Stimulated activated naive CD8-positive, alpha-beta T cell treated with anti-CD3 and anti-CD28 coated beads, Interleukin-15, Interleukin-2, amounts not matched to agents 100 ng/mL and 50 ng/mL, for 24 hours (primary cell): ENCODE data around the gene SH3PXD2A.

ENCODE experiments used
- H3K27ac Mint-ChIP-seq: one replicate; pipeline ENCODE4 v1.8.0; 2021; ENCODE audit warnings: mild to moderate bottlenecking, mixed read lengths
- H3K27me3 Mint-ChIP-seq: one replicate; pipeline ENCODE4 v1.8.0; 2021; ENCODE audit warnings: mixed read lengths
- H3K36me3 Mint-ChIP-seq: one replicate; pipeline ENCODE4 v1.8.0; 2021; ENCODE audit warnings: low read depth, mixed read lengths
- H3K4me1 Mint-ChIP-seq: one replicate; pipeline ENCODE4 v1.8.0; 2021; ENCODE audit warnings: low read depth, mixed read lengths
- H3K4me3 Mint-ChIP-seq: one replicate; pipeline ENCODE4 v1.8.0; 2021; ENCODE audit warnings: mild to moderate bottlenecking, mixed read lengths
- H3K9me3 Mint-ChIP-seq: one replicate; pipeline ENCODE4 v1.8.0; 2021; ENCODE audit warnings: mixed read lengths

The SH3PXD2A gene

GRCh38 chr10:103884681-103885139 lies 29.3 kb upstream of the SH3PXD2A start:
- Mint-ChIP-seq H3K27me3 (no peaks in the 10 kb centered on the region), H3K36me3 (peaks cover 42% of the 10 kb centered on the region), H3K4me1 (peaks cover 18% of the 10 kb centered on the region), H3K9me3 (no peaks in the 10 kb centered on the region), H3K4me3 (no peak overlapping the region), H3K27ac (no peak overlapping the region)

- H3K4me1 Mint-ChIP-seq = peaks cover 7% of the 10 kb centered on the region
- H3K4me3 Mint-ChIP-seq = no peak overlapping the region
- peaks cover 46% of the 10 kb centered on the region for H3K36me3 Mint-ChIP-seq
- H3K27me3 Mint-ChIP-seq = no peaks in the 10 kb centered on the region
- no peaks in the 10 kb centered on the region for H3K9me3 Mint-ChIP-seq
- H3K27ac Mint-ChIP-seq = peak overlapping the region; percentile 15
Measured at GRCh38 chr10:103882285-103883007, 27.1 kb upstream of the SH3PXD2A start.

- Mint-ChIP-seq H3K9me3 (no peaks in the 10 kb centered on the region), H3K27me3 (no peaks in the 10 kb centered on the region), H3K27ac (no peak overlapping the region), H3K36me3 (peaks cover 46% of the 10 kb centered on the region), H3K4me3 (no peak overlapping the region), H3K4me1 (peaks cover 7% of the 10 kb centered on the region)
Measured at GRCh38 chr10:103881416-103882284, 26.3 kb upstream of the SH3PXD2A start.

GRCh38 chr10:103879831-103880230 lies 24.5 kb upstream of the SH3PXD2A start:
- peak overlapping the region; percentile 6 for H3K27ac Mint-ChIP-seq
- H3K4me1 Mint-ChIP-seq = peaks cover 7% of the 10 kb centered on the region
- no peaks in the 10 kb centered on the region for H3K27me3 Mint-ChIP-seq
- no peaks in the 10 kb centered on the region for H3K9me3 Mint-ChIP-seq
- no peak overlapping the region for H3K4me3 Mint-ChIP-seq
- H3K36me3 Mint-ChIP-seq = peaks cover 45% of the 10 kb centered on the region

- Mint-ChIP-seq H3K4me3 (no peak overlapping the region), H3K27ac (peak overlapping the region; percentile 34), H3K27me3 (no peaks in the 10 kb centered on the region), H3K9me3 (no peaks in the 10 kb centered on the region), H3K4me1 (peaks cover 7% of the 10 kb centered on the region), H3K36me3 (peaks cover 40% of the 10 kb centered on the region)
Measured at GRCh38 chr10:103879409-103879808, 24.0 kb upstream of the SH3PXD2A start.

GRCh38 chr10:103877861-103878260 lies 22.5 kb upstream of the SH3PXD2A start:
- H3K27ac Mint-ChIP-seq = no peak overlapping the region
- peaks cover 7% of the 10 kb centered on the region for H3K4me1 Mint-ChIP-seq
- no peak overlapping the region for H3K4me3 Mint-ChIP-seq
- H3K9me3 Mint-ChIP-seq = no peaks in the 10 kb centered on the region
- no peaks in the 10 kb centered on the region for H3K27me3 Mint-ChIP-seq
- peaks cover 35% of the 10 kb centered on the region for H3K36me3 Mint-ChIP-seq

- H3K4me1 Mint-ChIP-seq = peaks cover 7% of the 10 kb centered on the region
- H3K27me3 Mint-ChIP-seq = no peaks in the 10 kb centered on the region
- no peak overlapping the region for H3K4me3 Mint-ChIP-seq
- H3K27ac Mint-ChIP-seq = no peak overlapping the region
- H3K9me3 Mint-ChIP-seq = no peaks in the 10 kb centered on the region
- H3K36me3 Mint-ChIP-seq = peaks cover 24% of the 10 kb centered on the region
Measured at GRCh38 chr10:103876155-103876554, 20.8 kb upstream of the SH3PXD2A start.

GRCh38 chr10:103874730-103875129 lies 19.4 kb upstream of the SH3PXD2A start:
- Mint-ChIP-seq H3K4me1 (peaks cover 7% of the 10 kb centered on the region), H3K36me3 (peaks cover 15% of the 10 kb centered on the region), H3K27ac (no peak overlapping the region)

GRCh38 chr10:103872137-103872931 lies 17.0 kb upstream of the SH3PXD2A start:
- Mint-ChIP-seq H3K36me3 (no peaks in the 10 kb centered on the region), H3K27ac (no peak overlapping the region), H3K4me3 (no peak overlapping the region), H3K9me3 (no peaks in the 10 kb centered on the region), H3K27me3 (no peaks in the 10 kb centered on the region), H3K4me1 (no peaks in the 10 kb centered on the region)

More at GRCh38 chr10:103874730-103875129, 19.4 kb upstream of the SH3PXD2A start:
- H3K27me3 Mint-ChIP-seq = no peaks in the 10 kb centered on the region
- H3K9me3 Mint-ChIP-seq = no peaks in the 10 kb centered on the region
- H3K4me3 Mint-ChIP-seq = no peak overlapping the region

GRCh38 chr10:103871006-103871405 lies 15.6 kb upstream of the SH3PXD2A start:
- H3K9me3 Mint-ChIP-seq = no peaks in the 10 kb centered on the region
- H3K27me3 Mint-ChIP-seq = no peaks in the 10 kb centered on the region
- no peak overlapping the region for H3K27ac Mint-ChIP-seq
- H3K4me1 Mint-ChIP-seq = no peaks in the 10 kb centered on the region
- H3K36me3 Mint-ChIP-seq = no peaks in the 10 kb centered on the region
- H3K4me3 Mint-ChIP-seq = no peak overlapping the region

- Mint-ChIP-seq H3K4me1 (no peaks in the 10 kb centered on the region), H3K27ac (no peak overlapping the region), H3K36me3 (no peaks in the 10 kb centered on the region), H3K9me3 (no peaks in the 10 kb centered on the region), H3K27me3 (no peaks in the 10 kb centered on the region), H3K4me3 (no peak overlapping the region)
Measured at GRCh38 chr10:103870516-103870915, 15.1 kb upstream of the SH3PXD2A start.

- no peak overlapping the region for H3K27ac Mint-ChIP-seq
- no peaks in the 10 kb centered on the region for H3K4me1 Mint-ChIP-seq
- H3K36me3 Mint-ChIP-seq = no peaks in the 10 kb centered on the region
- no peaks in the 10 kb centered on the region for H3K9me3 Mint-ChIP-seq
- H3K4me3 Mint-ChIP-seq = no peak overlapping the region
- H3K27me3 Mint-ChIP-seq = no peaks in the 10 kb centered on the region
Measured at GRCh38 chr10:103869336-103869735, 14.0 kb upstream of the SH3PXD2A start.

- no peak overlapping the region for H3K4me3 Mint-ChIP-seq
- no peaks in the 10 kb centered on the region for H3K4me1 Mint-ChIP-seq
- H3K36me3 Mint-ChIP-seq = no peaks in the 10 kb centered on the region
- H3K9me3 Mint-ChIP-seq = peaks cover 5% of the 10 kb centered on the region
- no peak overlapping the region for H3K27ac Mint-ChIP-seq
- no peaks in the 10 kb centered on the region for H3K27me3 Mint-ChIP-seq
Measured at GRCh38 chr10:103868200-103868599, 12.8 kb upstream of the SH3PXD2A start.

GRCh38 chr10:103861505-103861904 lies 6.1 kb upstream of the SH3PXD2A start:
- H3K27me3 Mint-ChIP-seq = peaks cover 7% of the 10 kb centered on the region
- no peak overlapping the region for H3K27ac Mint-ChIP-seq
- no peaks in the 10 kb centered on the region for H3K4me1 Mint-ChIP-seq
- H3K36me3 Mint-ChIP-seq = no peaks in the 10 kb centered on the region
- H3K9me3 Mint-ChIP-seq = peaks cover 5% of the 10 kb centered on the region
- no peak overlapping the region for H3K4me3 Mint-ChIP-seq
